GM18870 (cell line): ENCODE results near the gene IL31RA.

ENCODE experiments used
- ATAC-seq: cut with Tn5 transposase; IDR thresholded peaks from one replicate; pipeline ENCODE4 v1.9.1; 2021; ENCODE audit warnings: moderate library complexity; ENCODE audit not compliant: unreplicated experiment

IL31RA gene

DNA sequence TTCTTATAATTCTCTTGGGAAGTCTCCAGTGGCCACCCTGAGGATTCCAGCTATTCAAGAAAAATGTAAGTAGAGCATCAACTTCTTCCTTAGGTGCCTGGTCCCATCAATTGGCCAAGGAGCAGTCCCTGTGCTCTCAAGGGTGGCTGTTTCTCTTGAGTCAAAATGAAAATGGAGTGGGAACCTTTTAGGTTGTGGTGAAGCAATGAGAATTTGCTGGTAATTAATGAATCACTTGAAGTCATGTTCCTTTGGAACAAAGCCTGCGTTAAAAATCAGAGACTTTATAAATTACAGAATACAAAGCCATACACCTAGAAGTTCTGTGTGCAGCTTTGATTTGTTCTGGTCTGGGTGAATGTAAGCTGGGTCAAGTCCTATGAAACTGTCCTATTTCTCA is 48.9 kb downstream of the IL31RA start:
- peak; percentile 40 for ATAC-seq

GRCh38 chr5:55900776-55901175 is 49.6 kb downstream of the IL31RA start:
- no peak for ATAC-seq

DNA sequence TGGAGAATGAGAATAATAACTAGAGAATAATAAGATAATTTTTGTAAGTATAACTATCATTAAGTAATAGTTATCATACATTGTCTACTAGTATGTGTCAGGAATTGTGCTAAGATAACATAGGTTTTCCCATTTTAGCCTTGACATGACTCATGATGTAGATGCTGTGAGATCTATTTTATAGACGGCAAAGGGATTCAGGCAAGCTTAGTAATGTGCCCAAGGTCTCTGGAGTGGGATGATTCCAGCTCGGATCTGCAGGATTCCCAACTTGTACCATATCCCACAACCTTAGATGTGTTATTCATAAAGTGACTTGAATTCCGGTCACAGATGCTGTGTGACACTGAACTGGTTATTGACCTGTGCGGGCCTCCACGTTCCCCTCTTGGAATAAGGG is 51.5 kb downstream of the IL31RA start:
- ATAC-seq = no peak

GRCh38 chr5:55903121-55903701 is 52.1 kb downstream of the IL31RA start:
- peak; percentile 82 for ATAC-seq

GRCh38 chr5:55904152-55904551 is 53.0 kb downstream of the IL31RA start:
- ATAC-seq = no peak

DNA sequence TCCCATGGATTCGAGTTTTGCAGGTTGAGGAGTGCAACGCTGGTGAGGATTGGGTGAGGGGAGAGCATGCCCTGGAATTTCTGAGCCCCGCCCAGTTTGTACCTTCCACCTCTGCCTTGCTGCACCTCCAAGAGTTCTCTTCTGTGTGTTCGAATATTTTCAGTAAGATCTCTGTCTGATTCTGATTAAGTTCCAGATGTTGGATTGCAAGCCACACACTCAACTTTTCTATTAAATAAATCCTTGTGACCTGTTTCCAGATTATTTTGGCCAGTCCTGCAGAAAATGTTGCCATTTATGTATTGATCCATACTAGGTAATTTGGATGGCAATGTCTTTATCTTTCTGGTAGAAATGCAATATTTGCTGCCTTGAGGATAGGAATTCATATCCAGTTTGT is 54.1 kb downstream of the IL31RA start:
- ATAC-seq = no peak

GRCh38 chr5:55907927-55908326 is 56.8 kb downstream of the IL31RA start:
- ATAC-seq = no peak

DNA sequence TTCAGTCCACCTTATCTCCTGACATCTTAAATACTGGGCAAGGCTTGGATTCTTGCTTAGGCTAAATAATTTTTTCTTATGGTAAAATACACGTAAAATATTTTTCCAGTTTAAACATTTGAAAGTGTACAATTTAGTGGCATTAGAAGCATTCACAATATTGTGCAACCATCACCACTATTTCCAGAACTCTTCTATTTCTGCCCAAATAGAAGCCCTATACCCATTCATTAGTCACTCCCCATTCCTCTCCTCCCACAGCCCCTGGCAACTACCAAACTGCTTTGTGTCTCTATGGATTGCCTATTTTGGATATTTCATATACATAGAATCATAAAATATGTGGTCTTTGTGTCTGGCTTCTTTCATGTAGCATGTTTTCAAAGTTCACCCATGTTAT is 57.6 kb downstream of the IL31RA start:
- no peak for ATAC-seq

GRCh38 chr5:55911784-55912653 is 60.9 kb downstream of the IL31RA start:
- ATAC-seq = no peak

- peak; percentile 97 for ATAC-seq
Observed at GRCh38 chr5:55913466-55914413, 62.6 kb downstream of the IL31RA start.

DNA sequence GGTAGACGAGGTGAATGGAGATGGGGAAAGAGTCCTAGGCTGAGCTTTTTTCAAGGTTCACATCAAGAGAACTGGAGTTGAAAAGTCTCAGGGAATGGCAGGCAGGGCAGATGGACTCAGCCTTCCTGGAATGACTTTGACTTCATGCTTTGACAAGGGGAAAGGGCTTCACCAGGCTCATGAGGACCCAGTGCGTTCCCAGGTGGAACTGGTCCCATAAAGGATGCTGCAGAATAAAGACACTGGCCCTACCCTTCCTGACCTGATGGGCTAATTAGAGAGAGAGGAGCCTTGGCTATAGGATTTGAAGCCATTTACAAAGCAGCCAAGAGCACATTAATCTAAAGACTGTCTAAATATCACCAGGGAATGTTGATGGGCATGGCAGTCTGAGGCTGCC is 63.8 kb downstream of the IL31RA start:
- no peak for ATAC-seq

GRCh38 chr5:55915783-55916182 is 64.6 kb downstream of the IL31RA start:
- ATAC-seq = no peak

GRCh38 chr5:55916986-55917385 is 65.8 kb downstream of the IL31RA start:
- ATAC-seq = no peak

- no peak for ATAC-seq
Observed at GRCh38 chr5:55917402-55918086, 66.4 kb downstream of the IL31RA start.

DNA sequence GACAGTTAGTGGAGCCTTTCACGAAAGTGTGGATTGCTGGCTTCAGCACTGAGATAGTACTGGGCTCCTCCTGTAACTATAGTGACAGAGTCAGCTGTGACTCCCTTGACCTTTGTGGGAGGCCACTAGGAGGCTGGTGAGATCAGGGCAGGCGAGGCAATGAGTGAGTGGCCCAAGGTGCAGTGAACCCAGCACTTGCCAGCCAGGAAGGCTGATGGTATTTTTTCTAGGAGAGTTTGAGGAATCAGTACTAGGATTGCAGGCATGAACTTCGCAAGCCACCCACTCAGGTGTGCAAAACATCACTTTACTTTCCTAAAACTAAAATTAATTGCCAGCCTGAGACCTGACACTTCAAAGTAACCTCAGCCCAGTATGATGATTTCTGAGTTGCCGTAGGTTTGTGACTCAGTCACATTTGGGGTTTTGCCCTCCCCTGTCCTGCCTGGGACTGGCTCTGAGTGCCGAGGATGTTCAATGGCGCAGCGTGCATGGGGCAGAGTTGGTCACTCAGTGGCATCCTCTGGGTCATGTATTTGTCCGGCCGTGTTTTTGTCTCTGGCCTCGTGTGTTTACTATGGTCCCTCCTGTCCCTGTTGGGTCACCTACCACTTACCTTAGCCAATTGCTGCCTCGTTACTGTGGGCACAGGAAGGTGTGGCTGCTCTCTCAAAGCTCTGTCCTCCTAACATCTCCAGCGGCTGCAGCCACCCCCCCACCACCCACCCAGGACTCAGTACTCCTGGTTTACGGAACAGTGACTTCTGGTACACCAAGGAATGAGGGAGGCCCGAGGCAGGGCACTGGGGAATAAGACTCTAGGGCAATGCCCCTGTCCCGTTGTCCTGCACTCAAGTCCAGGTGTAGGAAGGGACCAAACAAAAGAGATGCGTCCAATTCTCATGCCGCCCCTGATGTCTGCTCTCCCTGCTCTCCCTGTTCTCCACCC is 67.2 kb downstream of the IL31RA start:
- ATAC-seq = no peak

DNA sequence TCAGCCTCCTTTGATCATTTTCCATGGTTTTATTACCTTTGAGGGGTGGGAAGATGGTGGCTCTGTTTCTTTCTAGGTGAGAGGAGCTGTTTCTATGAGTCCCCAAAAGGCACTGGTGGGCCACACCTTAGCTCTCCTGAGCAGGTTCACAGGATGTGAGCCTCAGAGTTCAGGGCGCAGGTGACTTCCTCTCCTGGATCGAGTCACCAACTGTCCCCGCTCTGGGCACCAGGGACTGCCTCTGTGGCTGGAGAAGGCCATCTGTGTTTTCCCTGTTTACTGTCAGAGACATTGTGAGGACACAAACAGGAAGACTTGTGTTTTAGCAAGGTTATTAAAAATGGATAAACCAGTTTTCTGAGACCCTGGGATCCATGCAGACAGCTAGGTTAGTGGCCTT is 68.5 kb downstream of the IL31RA start:
- no peak for ATAC-seq

- ATAC-seq = no peak
Observed at GRCh38 chr5:55920784-55921183, 69.6 kb downstream of the IL31RA start.

GRCh38 chr5:55921617-55922016 is 70.5 kb downstream of the IL31RA start:
- no peak for ATAC-seq

DNA sequence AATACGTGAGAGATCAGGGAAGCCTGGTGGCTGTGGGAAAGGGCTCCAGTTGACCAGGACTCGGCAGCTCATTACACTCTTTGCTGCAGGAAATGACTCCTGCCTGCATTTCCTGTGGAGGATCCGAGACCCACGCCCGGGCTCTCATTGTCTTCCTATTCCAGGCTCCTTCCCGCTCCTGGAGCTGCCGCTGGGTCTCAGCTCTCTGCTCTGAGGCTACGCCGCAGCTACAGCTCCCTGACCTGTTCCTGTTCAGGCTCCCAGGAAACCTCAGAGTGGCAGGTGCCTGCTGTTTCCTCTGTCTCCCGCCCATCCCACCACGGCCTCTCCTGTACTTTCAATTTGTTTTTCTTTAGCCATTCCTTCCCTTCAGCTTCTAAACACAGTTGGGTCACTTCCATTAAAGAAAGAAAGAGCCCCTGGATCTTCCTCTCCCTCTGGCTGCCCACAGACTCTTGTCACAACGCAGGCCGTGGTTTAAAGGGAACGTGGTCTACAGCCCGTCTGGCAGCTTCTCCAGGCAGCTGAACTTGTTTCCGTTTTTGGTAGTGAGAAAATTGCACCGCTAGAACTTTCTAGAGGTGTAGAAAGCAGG is 72.1 kb downstream of the IL31RA start:
- ATAC-seq = no peak
